T47D (cell line): ENCODE measurements around the gene TMEM131L.

Source experiments
- DNase-seq, 2 experiments: peaks; one replicate each; pipeline versions ENCODE4 v3.0.0 to v3.0.0-alpha.2; 2011 to 2012; ENCODE audit warnings: low read depth in 1 of 2, low spot score in 1 of 2
- JUND ChIP-seq: IDR thresholded peaks from 2 replicates; pipeline ENCODE4 v1.6.1; 2012; ENCODE audit warnings: low read depth
- in situ Hi-C: cut with HindIII; loops from 2 replicates; pipeline ENCODE4 v1.10.0; 2016; ENCODE audit warnings: low sequenced_read_pairs, low pct_unique_long_range_greater_than_20kb

Gene TMEM131L

GRCh38 chr4:153579410-153579809, 113.2 kb downstream of the TMEM131L start:
- DNase-seq: no peak
- in situ Hi-C loops: no loop called here

GRCh38 chr4:153579872-153580271, 113.7 kb downstream of the TMEM131L start:
- DNase-seq: no peak
- TF ChIP-seq JUND: no peak
- in situ Hi-C loops: no loop called here

More at GRCh38 chr4:153579410-153579809, 113.2 kb downstream of the TMEM131L start:
- TF ChIP-seq JUND: no peak

- in situ Hi-C loops: no loop called here
- DNase-seq: no peak
- no peak for TF ChIP-seq JUND
These were observed 117.0 kb downstream of the TMEM131L start for GRCh38 chr4:153582954-153583702.

GRCh38 chr4:153585026-153585425, 118.9 kb downstream of the TMEM131L start:
- DNase-seq: no peak
- in situ Hi-C loops: no loop called here
- no peak for TF ChIP-seq JUND

- TF ChIP-seq JUND: no peak
- no peak for DNase-seq
- in situ Hi-C loops: no loop called here
These were observed 123.8 kb downstream of the TMEM131L start for GRCh38 chr4:153589703-153590595.

GRCh38 chr4:153591441-153591840, 125.3 kb downstream of the TMEM131L start:
- no peak for TF ChIP-seq JUND
- in situ Hi-C loops: no loop called here
- no peak for DNase-seq

GRCh38 chr4:153592064-153592463, 125.9 kb downstream of the TMEM131L start:
- in situ Hi-C loops: no loop called here
- no peak for TF ChIP-seq JUND
- no peak for DNase-seq

- peak in 1 of 2 experiments; percentile 13 for DNase-seq
- in situ Hi-C loops: no loop called here
- TF ChIP-seq JUND: no peak
These were observed 127.0 kb downstream of the TMEM131L start for GRCh38 chr4:153593161-153593560.

GRCh38 chr4:153594210-153594609, 128.1 kb downstream of the TMEM131L start:
- DNase-seq: peak in 1 of 2 experiments; percentile 70
- in situ Hi-C loops: no loop called here

GRCh38 chr4:153595894-153596601, 129.9 kb downstream of the TMEM131L start:
- no peak for DNase-seq
- in situ Hi-C loops: no loop called here
- no peak for TF ChIP-seq JUND

More at GRCh38 chr4:153594210-153594609, 128.1 kb downstream of the TMEM131L start:
- TF ChIP-seq JUND: no peak

GRCh38 chr4:153602758-153603157, 136.6 kb downstream of the TMEM131L start:
- TF ChIP-seq JUND: no peak
- DNase-seq: no peak
- in situ Hi-C loops: no loop called here

- no peak for TF ChIP-seq JUND
- in situ Hi-C loops: no loop called here
- DNase-seq: no peak
These were observed 137.1 kb downstream of the TMEM131L start for GRCh38 chr4:153603258-153603657.
